K562 (cell line): ENCODE measurements around the gene VCAN. TPM values are rescaled to one million over a fixed set of nuclear protein-coding genes. Genes with fewer than 3 reads are reported as not detected.
A peak's percentile ranks its signal among the peaks of the same experiment; 100 is the strongest.

Experiments used
- CXXC5 ChIP-seq: fragments of 250-450 bp; sonication (Bioruptor Pico); IDR thresholded peaks from 2 replicates; pipeline ENCODE4 v1.8.0; 2022; ENCODE audit warnings: inconsistent platforms, mild to moderate bottlenecking, moderate library complexity
- HDGF ChIP-seq: fragments of 450-650 bp; IDR thresholded peaks from 2 replicates; pipeline ENCODE4 v1.6.1; 2016
- KAT8 ChIP-seq: fragments of 450-650 bp; IDR thresholded peaks from 2 replicates; pipeline ENCODE4 v1.6.1; 2016; ENCODE audit warnings: low read depth, mild to moderate bottlenecking
- MYBL2 ChIP-seq, 2 experiments: fragments of 450-650 bp in 1 of 2; sonication (generic) in 1 of 2; formaldehyde crosslinking in 1 of 2; IDR thresholded peaks; 2 replicates each; pipeline versions ENCODE4 v1.6.1 to v1.8.1; 2017 to 2022; ENCODE audit warnings: borderline replicate concordance in 1 of 2, inconsistent platforms in 1 of 2, low read depth in 1 of 2, mild to moderate bottlenecking in 1 of 2, missing genetic modification reagents in 1 of 2, moderate library complexity in 1 of 2
- MYC ChIP-seq, 2 experiments: fragments of 250-450 bp in 1 of 2; sonication (Bioruptor Pico) in 1 of 2; IDR thresholded peaks; 2 replicates each; pipeline versions ENCODE4 v1.5.1 to v1.6.1; 2012 to 2021; ENCODE audit warnings: low read depth in 2 of 2, borderline replicate concordance in 1 of 2, improper control_type of control experiment in 1 of 2, low read length in 1 of 2, mild to moderate bottlenecking in 1 of 2, moderate library complexity in 1 of 2
- POLR2G ChIP-seq: fragments of 200-400 bp; formaldehyde crosslinking; IDR thresholded peaks from 2 replicates; pipeline ENCODE4 v1.6.1; 2017; ENCODE audit warnings: low read depth, mild to moderate bottlenecking, antibody characterized with exemption, low read length, moderate library complexity
- VEZF1 ChIP-seq: fragments of 200-800 bp; sonication (Bioruptor generic); IDR thresholded peaks from 2 replicates; pipeline ENCODE4 v1.6.1; 2017; ENCODE audit warnings: missing genetic modification characterization, missing compliant biosample characterization
- ZBTB17 ChIP-seq: fragments of 450-650 bp; formaldehyde crosslinking; IDR thresholded peaks from 2 replicates; pipeline ENCODE4 v1.4.0; 2020; ENCODE audit warnings: mild to moderate bottlenecking
- ZFP36 ChIP-seq: fragments of 150-350 bp; IDR thresholded peaks from 2 replicates; pipeline ENCODE4 v1.6.1; 2018; ENCODE audit warnings: low read length, low read depth; ENCODE audit not compliant: partially characterized antibody
- ZFX ChIP-seq: sonication (generic); formaldehyde crosslinking; IDR thresholded peaks from 2 replicates; pipeline ENCODE4 v1.8.0; 2022; ENCODE audit warnings: mild to moderate bottlenecking, missing genetic modification reagents, moderate library complexity
- ZNF445 ChIP-seq: fragments of 250-450 bp; sonication (Bioruptor Pico); IDR thresholded peaks from 2 replicates; pipeline ENCODE4 v1.4.0; 2020; ENCODE audit warnings: low read depth, mild to moderate bottlenecking, moderate library complexity
- polyA plus RNA-seq, 8 experiments: library from polyadenylated mRNA; depleted of rRNA in 4 of 8; stranded (reverse) in 5 of 8; unstranded in 3 of 8; fragments of >200 nt; fragmentation: Nextera tagmentation in 2 of 8; fragmentation: Illumina TruSeq in 1 of 8; extraction: Ambion mirVana in 2 of 8; extraction: Trizol in 1 of 8; gene quantifications; 2 replicates each; pipeline versions ENCODE4 v1.2.1 to v1.2.3, GENCODE V29; 2011 to 2014; ENCODE audit warnings: inconsistent platforms in 1 of 8, missing spikeins in 1 of 8
- total RNA-seq, 7 experiments: library from RNA; depleted of rRNA in 6 of 7; stranded (reverse); fragments of >200 nt in 6 of 7; fragmentation: Illumina TruSeq in 2 of 7; extraction: Trizol in 2 of 7; gene quantifications; 2 replicates each; pipeline versions ENCODE4 v1.2.1 to v1.2.3, GENCODE V29; 2011 to 2021; ENCODE audit warnings: low replicate concordance in 1 of 7
- TF ChIP-seq, protein P1 (sequence below), 2 experiments: fragments of 450-650 bp in 1 of 2; sonication (generic) in 1 of 2; formaldehyde crosslinking in 1 of 2; IDR thresholded peaks; 2 replicates each; pipeline versions ENCODE4 v1.7.1 to v1.9.0; 2016 to 2022; ENCODE audit warnings: inconsistent platforms in 1 of 2, mild to moderate bottlenecking in 1 of 2, missing genetic modification reagents in 1 of 2
- TF ChIP-seq, protein P2 (sequence below): fragments of 250-450 bp; sonication (Bioruptor Pico); IDR thresholded peaks from 2 replicates; pipeline ENCODE4 v1.9.0; 2021; ENCODE audit warnings: mild to moderate bottlenecking, inconsistent platforms

Gene VCAN
- total and polyA plus RNA-seq, 9 of the 15 experiments (the other 6 are each of a cell fraction or from before 2014, with no cell fraction given), result 0.01 to 0.33 (median 0.05) TPM

GRCh38 chr5:83474161-83474796 is 2.7 kb downstream of the VCAN start (continued):
- TF ChIP-seq, protein P1, sequence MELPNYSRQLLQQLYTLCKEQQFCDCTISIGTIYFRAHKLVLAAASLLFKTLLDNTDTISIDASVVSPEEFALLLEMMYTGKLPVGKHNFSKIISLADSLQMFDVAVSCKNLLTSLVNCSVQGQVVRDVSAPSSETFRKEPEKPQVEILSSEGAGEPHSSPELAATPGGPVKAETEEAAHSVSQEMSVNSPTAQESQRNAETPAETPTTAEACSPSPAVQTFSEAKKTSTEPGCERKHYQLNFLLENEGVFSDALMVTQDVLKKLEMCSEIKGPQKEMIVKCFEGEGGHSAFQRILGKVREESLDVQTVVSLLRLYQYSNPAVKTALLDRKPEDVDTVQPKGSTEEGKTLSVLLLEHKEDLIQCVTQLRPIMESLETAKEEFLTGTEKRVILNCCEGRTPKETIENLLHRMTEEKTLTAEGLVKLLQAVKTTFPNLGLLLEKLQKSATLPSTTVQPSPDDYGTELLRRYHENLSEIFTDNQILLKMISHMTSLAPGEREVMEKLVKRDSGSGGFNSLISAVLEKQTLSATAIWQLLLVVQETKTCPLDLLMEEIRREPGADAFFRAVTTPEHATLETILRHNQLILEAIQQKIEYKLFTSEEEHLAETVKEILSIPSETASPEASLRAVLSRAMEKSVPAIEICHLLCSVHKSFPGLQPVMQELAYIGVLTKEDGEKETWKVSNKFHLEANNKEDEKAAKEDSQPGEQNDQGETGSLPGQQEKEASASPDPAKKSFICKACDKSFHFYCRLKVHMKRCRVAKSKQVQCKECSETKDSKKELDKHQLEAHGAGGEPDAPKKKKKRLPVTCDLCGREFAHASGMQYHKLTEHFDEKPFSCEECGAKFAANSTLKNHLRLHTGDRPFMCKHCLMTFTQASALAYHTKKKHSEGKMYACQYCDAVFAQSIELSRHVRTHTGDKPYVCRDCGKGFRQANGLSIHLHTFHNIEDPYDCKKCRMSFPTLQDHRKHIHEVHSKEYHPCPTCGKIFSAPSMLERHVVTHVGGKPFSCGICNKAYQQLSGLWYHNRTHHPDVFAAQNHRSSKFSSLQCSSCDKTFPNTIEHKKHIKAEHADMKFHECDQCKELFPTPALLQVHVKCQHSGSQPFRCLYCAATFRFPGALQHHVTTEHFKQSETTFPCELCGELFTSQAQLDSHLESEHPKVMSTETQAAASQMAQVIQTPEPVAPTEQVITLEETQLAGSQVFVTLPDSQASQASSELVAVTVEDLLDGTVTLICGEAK (IDR thresholded peaks at IDR 0.05), result peak; percentile 45; the same call in 1 of the 2 replicates
- TF ChIP-seq, protein P1 (CRISPR knock-in tag; IDR thresholded peaks at IDR 0.05), result no peak
- no peak for TF ChIP-seq ZBTB17
- TF ChIP-seq ZNF445 (CRISPR knock-in tag), result no peak
- peak; percentile 84 for TF ChIP-seq MYC (IDR thresholded peaks at IDR 0.05; ENCODE audit: low read depth, low read length)
- no peak for TF ChIP-seq MYC (CRISPR knock-in tag; IDR thresholded peaks at IDR 0.05; ENCODE audit: borderline replicate concordance, low read depth)
- peak; percentile 76 for TF ChIP-seq POLR2G
- TF ChIP-seq ZFP36, result peak; percentile 18
- TF ChIP-seq MYBL2 (IDR thresholded peaks at IDR 0.05; ENCODE audit: low read depth), result peak; percentile 1; the same call in 1 of the 2 replicates
- no peak for TF ChIP-seq MYBL2 (CRISPR knock-in tag; IDR thresholded peaks at IDR 0.05; ENCODE audit: borderline replicate concordance)
- peak; percentile 61 for TF ChIP-seq CXXC5
- TF ChIP-seq KAT8, result no peak
- TF ChIP-seq ZFX (CRISPR knock-in tag), result peak; percentile 37
- TF ChIP-seq VEZF1 (CRISPR knock-in tag), result peak; percentile 61
- TF ChIP-seq HDGF, result no peak
- TF ChIP-seq, protein P2, sequence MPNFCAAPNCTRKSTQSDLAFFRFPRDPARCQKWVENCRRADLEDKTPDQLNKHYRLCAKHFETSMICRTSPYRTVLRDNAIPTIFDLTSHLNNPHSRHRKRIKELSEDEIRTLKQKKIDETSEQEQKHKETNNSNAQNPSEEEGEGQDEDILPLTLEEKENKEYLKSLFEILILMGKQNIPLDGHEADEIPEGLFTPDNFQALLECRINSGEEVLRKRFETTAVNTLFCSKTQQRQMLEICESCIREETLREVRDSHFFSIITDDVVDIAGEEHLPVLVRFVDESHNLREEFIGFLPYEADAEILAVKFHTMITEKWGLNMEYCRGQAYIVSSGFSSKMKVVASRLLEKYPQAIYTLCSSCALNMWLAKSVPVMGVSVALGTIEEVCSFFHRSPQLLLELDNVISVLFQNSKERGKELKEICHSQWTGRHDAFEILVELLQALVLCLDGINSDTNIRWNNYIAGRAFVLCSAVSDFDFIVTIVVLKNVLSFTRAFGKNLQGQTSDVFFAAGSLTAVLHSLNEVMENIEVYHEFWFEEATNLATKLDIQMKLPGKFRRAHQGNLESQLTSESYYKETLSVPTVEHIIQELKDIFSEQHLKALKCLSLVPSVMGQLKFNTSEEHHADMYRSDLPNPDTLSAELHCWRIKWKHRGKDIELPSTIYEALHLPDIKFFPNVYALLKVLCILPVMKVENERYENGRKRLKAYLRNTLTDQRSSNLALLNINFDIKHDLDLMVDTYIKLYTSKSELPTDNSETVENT (CRISPR knock-in tag), result no peak
